GM12878 (cell line): ENCODE measurements around the gene P2RX6.

Source experiments
- EZH2 ChIP-seq: IDR thresholded peaks from 2 replicates; pipeline ENCODE4 v1.6.1; 2012; ENCODE audit warnings: low read depth, mild to moderate bottlenecking, control low read depth, inconsistent platforms, low read length, borderline replicate concordance; ENCODE audit not compliant: control insufficient read depth
- TF ChIP-seq, protein P1 (sequence below): IDR thresholded peaks from 2 replicates; pipeline ENCODE4 v1.6.1; 2012; ENCODE audit warnings: low read depth, low read length, improper control_type of control experiment
- TF ChIP-seq, protein P2 (sequence below), 3 experiments: IDR thresholded peaks in 2 of 3; conservative IDR thresholded peaks in 1 of 3; 2 replicates each; pipeline ENCODE4 v1.5.1; 2011; ENCODE audit warnings: low read depth in 3 of 3, low read length in 3 of 3, mild to moderate bottlenecking in 3 of 3, control low read depth in 2 of 3, moderate library complexity in 2 of 3, inconsistent platforms in 1 of 3, mixed read lengths in 1 of 3; ENCODE audit not compliant: control insufficient read depth in 2 of 3, insufficient read depth in 1 of 3; ENCODE audit errors: extremely low read depth in 1 of 3

DNA sequence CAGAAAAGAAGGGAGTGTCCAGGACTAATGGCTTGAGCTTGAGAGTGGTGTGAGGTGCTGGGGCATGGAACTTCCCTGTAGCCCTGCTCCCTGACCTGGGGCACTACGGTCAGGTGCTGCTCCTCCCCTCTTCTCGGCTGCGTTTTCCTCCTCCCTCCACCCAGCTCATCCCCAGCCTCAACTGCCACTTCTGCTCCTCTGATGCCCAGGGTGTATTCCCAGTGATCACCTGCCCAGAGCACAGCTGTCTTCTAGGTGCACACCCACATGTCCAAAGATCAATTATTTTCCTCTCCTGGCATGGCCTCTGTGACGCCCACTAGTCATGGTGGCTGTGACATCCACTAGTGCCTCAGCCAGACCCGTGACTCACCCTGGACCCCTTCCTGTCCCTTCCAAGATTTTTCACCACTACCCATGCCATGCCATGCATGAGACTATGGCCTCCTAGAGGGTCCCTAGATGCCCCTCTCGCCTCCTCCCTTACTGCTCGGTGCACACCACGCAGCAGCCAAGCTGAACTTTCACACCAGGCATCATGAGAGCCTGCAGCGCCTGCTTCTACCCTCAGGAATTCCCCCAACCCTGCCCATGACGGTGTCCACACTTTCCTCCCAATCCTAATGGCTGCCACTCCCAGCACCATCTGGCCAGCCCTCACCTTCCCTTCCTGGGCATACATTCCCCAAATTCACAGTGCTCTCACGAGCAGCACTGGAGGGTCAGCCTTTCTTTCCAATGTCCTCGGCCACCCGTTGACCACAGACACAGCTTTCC is 1.9 kb downstream of the P2RX6 start:
- no peak for TF ChIP-seq EZH2
- TF ChIP-seq, protein P1, sequence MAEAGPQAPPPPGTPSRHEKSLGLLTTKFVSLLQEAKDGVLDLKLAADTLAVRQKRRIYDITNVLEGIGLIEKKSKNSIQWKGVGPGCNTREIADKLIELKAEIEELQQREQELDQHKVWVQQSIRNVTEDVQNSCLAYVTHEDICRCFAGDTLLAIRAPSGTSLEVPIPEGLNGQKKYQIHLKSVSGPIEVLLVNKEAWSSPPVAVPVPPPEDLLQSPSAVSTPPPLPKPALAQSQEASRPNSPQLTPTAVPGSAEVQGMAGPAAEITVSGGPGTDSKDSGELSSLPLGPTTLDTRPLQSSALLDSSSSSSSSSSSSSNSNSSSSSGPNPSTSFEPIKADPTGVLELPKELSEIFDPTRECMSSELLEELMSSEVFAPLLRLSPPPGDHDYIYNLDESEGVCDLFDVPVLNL, result no peak
- TF ChIP-seq, protein P2, sequence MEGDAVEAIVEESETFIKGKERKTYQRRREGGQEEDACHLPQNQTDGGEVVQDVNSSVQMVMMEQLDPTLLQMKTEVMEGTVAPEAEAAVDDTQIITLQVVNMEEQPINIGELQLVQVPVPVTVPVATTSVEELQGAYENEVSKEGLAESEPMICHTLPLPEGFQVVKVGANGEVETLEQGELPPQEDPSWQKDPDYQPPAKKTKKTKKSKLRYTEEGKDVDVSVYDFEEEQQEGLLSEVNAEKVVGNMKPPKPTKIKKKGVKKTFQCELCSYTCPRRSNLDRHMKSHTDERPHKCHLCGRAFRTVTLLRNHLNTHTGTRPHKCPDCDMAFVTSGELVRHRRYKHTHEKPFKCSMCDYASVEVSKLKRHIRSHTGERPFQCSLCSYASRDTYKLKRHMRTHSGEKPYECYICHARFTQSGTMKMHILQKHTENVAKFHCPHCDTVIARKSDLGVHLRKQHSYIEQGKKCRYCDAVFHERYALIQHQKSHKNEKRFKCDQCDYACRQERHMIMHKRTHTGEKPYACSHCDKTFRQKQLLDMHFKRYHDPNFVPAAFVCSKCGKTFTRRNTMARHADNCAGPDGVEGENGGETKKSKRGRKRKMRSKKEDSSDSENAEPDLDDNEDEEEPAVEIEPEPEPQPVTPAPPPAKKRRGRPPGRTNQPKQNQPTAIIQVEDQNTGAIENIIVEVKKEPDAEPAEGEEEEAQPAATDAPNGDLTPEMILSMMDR (IDR thresholded peaks at IDR 0.05 in 2 of 3, conservative IDR thresholded peaks at IDR 0.05 in 1 of 3; ENCODE audit: control insufficient read depth in 2 of 3, extremely low read depth in 1 of 3, insufficient read depth in 1 of 3, low read depth in 3 of 3, low read length in 3 of 3), result no peak
